DLD1 (cell line): ENCODE measurements around the gene OTOGL.
"Not testable (repeated sequence)": the region's sequence is repeated elsewhere in the genome, so short reads cannot be mapped to it uniquely, and the experiment has no call there.

Source experiments
- in situ Hi-C: cut with HindIII; loops from 2 replicates; pipeline ENCODE4 v1.10.0; 2017; ENCODE audit warnings: low sequenced_read_pairs

The OTOGL gene

DNA sequence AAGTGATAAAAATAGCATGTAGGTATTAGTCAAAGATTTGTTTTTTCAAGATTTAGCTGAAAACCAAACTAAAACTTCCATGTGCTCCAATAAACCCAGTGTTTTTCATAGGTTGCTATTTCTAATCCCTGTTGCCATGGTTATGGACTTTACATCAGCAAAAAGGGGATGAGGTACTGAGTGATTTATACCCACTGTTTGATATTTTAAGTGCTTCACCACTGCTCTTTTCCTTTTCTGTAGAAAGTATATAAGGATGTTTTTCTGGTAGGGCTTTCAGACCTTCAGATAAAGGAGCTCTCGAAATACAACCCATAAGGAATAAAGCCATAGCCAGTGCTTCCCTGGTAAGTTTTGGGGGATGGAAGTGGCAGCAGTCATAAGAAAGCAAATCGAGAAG is at the start of gene OTOGL:
TSS of gene OTOGL (plus strand) at position 279 of the 400 bp plus-strand sequence. CDS start 109,895 bp downstream, outside the sequence.
- in situ Hi-C loops = no loop called here

DNA sequence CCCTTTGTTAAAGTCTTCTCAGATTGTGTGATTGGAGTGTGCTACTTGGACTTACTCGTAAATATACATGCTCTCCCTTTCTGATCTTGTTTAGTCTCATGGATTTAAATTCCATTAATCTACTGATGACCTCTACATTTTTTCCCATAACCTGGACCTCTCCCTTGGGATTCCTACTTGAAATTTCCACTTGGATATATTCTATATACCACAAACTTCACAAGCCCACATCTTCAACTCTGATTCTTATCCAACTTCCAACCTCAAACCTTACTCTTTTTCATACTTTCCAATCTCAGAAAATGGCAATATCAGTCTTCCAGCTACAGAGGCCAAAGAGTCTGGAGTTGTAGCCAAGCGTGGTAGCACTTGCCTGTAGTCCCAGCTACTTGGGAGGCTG is 49.1 kb upstream of the OTOGL start:
- in situ Hi-C loops = no loop called here

- in situ Hi-C loops = no loop called here
Measured at GRCh38 chr12:80053051-80053790, 46.1 kb upstream of the OTOGL start.

- in situ Hi-C loops = no loop called here
Measured at GRCh38 chr12:80056232-80056631, 43.1 kb upstream of the OTOGL start.

DNA sequence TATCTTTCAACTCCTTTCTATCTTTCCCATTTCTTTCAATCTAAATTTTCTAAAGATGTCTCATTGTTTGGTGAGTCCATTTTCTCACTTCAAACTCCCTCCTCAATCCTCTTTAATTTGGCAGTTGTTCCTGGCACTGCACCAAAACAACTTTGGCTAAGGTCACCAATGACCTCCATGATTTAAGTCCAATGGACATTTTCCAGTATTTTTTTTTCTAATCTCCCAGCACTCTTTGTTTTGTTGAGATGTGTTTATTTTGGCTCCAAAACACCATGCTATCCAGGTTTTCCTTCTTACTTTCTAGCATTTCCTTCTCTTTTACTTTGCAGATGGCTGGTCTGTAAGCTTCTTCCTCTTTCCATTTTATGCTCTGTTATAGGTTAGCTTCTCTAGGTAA is 42.5 kb upstream of the OTOGL start:
- in situ Hi-C loops = no loop called here

DNA sequence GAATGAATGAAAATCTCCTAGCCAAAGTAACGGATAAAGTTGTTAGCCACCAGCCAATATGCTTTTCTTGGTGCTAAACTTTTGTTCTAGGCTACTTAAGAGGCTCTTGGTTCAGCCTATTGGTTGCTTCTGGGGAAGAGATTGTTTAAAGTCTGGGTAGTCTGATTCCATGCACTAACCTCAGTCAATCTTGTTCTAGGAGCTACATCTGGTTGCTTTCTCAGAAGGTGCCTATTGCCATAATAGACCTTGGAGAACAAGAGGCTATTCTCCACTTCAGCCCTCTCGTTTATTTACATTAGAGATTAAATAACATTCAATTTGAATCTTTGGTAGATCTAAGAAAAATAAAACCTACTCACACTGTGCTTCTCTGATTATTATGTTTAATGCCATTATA is 40.8 kb upstream of the OTOGL start:
- in situ Hi-C loops = no loop called here

- in situ Hi-C loops = no loop called here
Measured at GRCh38 chr12:80059102-80059501, 40.2 kb upstream of the OTOGL start.

- in situ Hi-C loops = no loop called here
Measured at GRCh38 chr12:80059875-80060274, 39.5 kb upstream of the OTOGL start.

- in situ Hi-C loops = no loop called here
Measured at GRCh38 chr12:80064269-80064668, 35.1 kb upstream of the OTOGL start.

GRCh38 chr12:80064951-80065350 is 34.4 kb upstream of the OTOGL start:
- in situ Hi-C loops = no loop called here

GRCh38 chr12:80068173-80068572 is 31.2 kb upstream of the OTOGL start:
- in situ Hi-C loops = no loop called here

DNA sequence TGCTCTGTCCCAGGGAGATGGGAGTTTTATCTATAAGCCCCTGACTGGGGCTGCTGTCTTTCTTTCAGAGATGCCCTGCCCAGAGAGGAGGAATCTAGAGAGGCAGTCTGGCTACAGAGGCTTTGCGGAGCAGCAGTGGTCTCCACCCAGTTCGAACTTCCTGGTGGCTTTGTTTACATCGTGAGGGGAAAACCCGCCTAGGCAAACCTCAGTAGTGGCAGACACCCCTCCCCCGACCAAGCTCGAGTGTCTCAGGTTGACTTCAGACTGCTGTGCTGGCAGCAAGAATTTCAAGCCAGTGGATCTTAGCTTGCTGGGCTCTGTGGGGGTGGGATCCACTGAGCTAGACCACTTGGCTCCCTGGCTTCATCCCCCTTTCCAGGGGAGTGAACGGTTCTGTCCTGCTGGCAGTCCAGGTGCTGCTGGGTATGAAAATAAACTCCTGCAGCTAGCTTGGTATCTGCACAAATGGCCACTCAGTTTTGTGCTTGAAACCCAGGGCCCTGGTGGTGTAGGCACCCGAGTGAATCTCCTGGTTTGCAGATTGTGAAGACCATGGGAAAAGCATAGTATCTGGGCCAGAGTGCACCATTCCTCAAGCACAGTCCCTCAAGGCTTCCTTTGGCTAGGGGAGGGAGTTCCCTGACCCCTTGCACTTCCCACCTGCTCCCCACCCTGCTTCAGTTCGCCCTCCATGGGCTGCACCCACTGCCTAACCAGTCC is 15.3 kb upstream of the OTOGL start:
- in situ Hi-C loops = not testable (repeated sequence)

- in situ Hi-C loops = no loop called here
Measured at GRCh38 chr12:80086025-80086424, 13.3 kb upstream of the OTOGL start.

DNA sequence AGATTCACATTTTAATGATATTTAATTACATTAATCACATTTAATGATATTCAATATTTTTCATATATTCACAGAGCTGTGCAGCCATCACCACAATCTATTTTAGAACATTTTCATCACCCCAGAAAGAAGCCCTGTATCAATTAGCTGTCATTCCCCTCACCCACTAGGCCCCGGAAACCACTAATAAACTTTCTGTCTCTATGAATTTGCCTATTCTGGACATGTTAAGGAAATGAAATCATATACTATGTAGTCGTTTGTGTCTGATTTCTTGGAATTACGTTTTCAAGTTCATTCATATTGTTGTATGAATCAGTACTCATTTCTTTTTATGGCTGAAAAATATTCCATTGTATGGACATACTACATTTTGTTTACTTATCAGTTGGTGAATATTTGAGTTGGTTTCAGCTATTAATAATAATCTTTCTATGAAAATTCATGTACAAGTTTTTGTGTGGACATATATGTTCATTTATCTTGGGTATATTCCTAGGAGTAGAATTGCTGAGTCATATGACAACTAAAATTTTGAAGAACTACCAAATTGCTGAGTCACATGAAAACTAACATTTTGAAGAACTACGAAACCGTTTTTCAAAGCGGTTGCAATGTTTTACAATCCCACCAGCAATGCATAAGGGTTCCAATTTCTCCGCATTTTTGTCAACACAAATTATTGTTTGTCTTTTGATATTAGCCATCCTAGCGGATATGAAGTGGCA is 11.7 kb upstream of the OTOGL start:
- in situ Hi-C loops = no loop called here

- in situ Hi-C loops = no loop called here
Measured at GRCh38 chr12:80100591-80100990, 1.3 kb downstream of the OTOGL start.

DNA sequence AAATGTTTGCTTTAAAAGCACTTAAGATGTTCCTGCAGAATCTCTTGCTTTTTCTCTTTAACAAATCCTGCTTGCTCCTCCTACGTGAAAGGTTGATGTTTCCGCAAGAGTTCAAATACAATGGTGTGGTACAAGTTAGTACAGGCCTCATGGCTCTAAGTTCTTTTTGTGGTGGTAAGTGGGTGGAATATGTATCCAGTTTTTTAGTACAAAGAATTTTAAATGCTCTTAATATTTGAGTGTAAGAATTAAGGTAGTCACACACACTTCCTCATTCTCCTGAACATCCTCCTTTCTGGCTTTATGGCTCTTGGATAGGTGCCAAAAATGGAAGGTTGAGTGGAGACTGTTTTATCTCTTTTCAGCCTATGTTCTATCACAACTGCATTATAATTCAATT is 1.8 kb downstream of the OTOGL start:
- in situ Hi-C loops = no loop called here

GRCh38 chr12:80107221-80107620 is 7.9 kb downstream of the OTOGL start:
- in situ Hi-C loops = no loop called here

DNA sequence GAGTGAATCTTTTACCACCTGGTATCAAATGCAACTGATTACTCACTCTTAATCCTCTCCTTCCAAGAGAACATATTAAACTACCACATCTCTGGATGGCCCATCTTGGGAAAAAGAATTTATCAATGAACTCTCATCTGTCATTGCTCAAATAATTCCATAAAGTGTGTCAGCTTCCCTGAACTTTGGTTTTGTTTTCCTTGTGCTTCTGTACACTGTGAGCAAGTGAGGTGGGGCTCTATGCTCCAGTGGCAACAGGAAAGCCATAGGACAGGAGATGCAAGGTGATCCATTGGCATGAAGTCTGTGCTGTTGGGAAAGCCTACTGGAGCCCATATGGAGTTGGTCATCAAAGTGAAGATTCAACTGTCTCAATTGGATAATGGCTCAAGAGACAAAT is 17.4 kb downstream of the OTOGL start:
- in situ Hi-C loops = no loop called here

DNA sequence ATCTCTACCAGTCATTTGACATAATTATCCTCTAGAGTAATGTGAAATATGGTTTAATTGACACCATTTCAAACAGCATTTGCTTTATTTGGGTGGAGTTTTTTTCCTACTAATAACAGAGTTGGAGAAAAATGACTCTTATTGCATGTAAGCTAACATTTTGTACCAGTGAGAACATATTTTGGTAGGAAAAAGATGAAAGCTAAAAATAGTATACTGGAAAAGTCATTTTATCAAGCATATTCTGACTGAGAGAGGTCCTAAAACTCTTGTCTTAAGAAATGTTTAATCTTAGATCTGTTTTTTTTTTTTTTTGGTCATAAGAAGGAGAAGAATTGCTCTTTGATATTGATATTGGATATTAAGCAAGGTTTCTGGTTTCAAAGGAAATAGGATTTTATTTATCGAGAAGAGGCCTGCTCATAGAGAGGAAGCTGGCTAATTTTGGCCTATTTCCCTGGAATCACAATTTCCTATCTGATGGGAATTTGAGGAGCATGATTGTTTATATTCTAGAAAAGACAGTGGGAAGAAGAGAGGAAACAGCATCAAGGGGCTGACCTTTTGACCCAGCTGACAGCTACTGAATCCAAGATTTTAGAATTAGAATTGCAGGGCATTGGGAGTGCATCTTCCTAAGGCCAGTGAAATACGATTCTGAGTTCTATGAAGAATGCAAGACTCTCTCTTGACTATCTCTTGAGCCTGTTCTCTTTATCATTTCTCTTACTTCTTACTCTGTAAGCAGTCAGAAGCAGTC is 19.4 kb downstream of the OTOGL start:
- in situ Hi-C loops = no loop called here

- in situ Hi-C loops = no loop called here
Measured at GRCh38 chr12:80120994-80121393, 21.7 kb downstream of the OTOGL start.

GRCh38 chr12:80121661-80122060 is 22.3 kb downstream of the OTOGL start:
- in situ Hi-C loops = no loop called here
